Measurements from ENCODE around the gene BCAS4.

BCAS4 gene

GRCh38 chr20:50852085-50852484 lies 57.2 kb downstream of the BCAS4 start:
- no peak for DNase-seq

- DNase-seq = no peak
Measured at GRCh38 chr20:50854506-50855249, 59.8 kb downstream of the BCAS4 start.

- DNase-seq = no peak
Measured at GRCh38 chr20:50855498-50856474, 60.9 kb downstream of the BCAS4 start.

GRCh38 chr20:50856475-50857041 lies 61.7 kb downstream of the BCAS4 start:
- no peak for DNase-seq

GRCh38 chr20:50857348-50857747 lies 62.5 kb downstream of the BCAS4 start:
- no peak for DNase-seq

- no peak for DNase-seq
Measured at GRCh38 chr20:50858525-50858924, 63.7 kb downstream of the BCAS4 start.

GRCh38 chr20:50859161-50859560 lies 64.3 kb downstream of the BCAS4 start:
- no peak for DNase-seq

GRCh38 chr20:50861012-50861411 lies 66.2 kb downstream of the BCAS4 start:
- no peak for DNase-seq

GRCh38 chr20:50862546-50862945 lies 67.7 kb downstream of the BCAS4 start:
- no peak for DNase-seq

DNA sequence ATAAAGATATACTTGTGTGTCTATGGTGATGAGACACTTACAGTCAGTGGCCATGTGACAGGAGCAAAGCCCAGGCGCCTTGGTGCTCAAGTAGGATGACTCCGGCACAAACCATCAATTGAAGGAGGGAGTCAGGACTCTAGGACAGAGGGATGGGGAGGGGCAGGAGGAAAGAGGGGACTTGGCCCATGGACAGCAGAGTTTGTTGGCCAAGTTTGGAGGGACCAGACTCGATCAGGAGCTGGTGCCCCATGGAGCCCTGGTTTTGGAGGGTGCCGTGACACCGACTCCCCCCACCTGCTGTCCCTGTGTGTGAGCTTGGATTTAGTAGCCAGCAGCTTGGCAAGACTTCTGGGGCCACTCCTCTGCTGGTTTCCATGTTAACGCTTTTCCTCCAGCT lies 70.3 kb downstream of the BCAS4 start:
- no peak for DNase-seq

DNA sequence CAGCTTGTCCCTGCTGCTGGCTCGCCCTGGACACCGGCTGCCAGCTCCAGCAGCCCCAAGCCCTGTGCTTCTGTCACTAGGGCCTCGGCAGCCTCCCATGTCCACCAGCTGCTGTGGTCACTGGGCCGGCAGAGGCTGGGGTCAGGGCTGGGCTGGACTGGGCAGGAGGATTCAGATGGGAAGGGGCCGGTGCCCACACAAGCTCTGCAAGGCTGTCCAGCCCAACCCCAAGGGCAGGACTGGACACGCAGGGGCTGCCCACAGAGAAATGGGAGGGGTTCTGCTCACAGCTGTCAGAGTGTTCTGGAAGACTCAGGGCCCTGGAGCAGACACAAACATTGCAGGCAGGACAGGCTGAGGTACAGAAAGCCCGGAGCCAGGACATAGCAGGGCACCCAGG lies 70.7 kb downstream of the BCAS4 start:
- DNase-seq = no peak

DNA sequence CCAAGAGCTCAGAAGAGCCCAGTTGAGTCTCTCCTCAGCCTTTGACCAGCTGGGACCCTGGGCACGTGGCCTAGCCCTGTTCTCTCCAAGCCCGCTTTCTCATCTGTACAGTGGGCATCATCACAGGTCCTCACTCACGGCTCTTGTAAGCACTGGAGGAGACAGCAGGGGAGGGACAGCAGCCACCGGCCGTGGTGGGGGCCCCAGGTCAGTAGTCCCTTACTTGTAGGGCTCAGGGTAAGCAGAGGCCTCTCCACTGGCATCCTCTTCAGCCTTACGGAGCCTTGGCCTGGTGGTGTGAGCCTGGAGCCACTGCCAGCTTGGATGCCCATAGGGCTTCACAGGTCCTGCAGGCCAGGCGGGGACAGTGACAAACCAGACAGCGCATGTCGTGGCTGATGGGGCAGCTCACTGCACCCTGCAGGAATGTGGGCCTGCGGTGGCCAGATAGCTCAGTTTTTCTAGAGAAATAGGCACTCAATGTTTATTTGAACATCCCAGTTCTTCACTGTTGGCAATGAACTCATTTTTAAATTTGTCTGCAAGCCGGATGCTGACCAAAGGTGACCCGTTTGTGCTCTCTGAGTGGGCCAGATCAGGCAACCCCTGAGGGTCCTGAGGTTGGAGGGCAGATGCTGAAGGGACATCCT lies 71.3 kb downstream of the BCAS4 start:
- no peak for DNase-seq

DNA sequence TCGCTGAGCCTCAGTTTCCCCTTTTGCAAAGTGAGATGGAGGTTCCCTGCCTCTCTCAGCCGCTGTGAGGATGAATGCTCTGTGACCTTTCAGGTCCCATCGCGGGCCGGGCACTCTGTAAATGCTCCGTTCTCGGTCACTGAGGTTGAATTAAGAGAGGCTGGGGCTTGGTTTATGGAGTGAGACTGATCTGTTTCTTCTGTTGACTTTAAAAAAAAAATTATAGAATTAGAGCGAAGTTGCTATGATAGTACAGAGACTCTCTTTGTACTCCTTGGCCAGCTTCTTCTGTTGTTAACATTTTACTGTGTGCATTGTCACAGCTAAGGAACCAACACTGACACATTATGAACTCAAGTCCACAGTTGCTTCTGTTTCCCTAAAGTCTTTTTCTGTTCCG lies 72.0 kb downstream of the BCAS4 start:
- no peak for DNase-seq

DNA sequence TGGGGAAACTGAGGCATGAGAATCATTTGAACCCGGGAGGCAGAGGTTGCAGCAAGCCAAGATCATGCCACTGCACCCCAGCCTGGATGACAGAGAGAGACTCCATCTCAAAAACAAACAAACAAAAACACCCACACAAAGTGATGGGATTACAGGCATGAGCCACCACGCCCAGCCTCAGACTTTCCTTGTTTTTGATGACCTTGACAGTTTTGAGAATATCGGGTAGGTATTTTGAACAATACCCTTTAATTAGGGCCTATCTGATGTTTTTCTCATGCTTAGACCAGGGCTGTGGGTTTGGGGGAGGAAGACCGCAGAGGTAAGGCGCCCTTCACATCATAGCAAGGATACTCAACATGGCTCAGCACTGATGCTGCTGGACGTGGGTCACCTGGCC lies 72.9 kb downstream of the BCAS4 start:
- DNase-seq = no peak

GRCh38 chr20:50868509-50869495 lies 73.9 kb downstream of the BCAS4 start:
- no peak for DNase-seq

- DNase-seq = no peak
Measured at GRCh38 chr20:50870561-50871161, 75.8 kb downstream of the BCAS4 start.

- DNase-seq = no peak
Measured at GRCh38 chr20:50872560-50873425, 77.9 kb downstream of the BCAS4 start.

- no peak for DNase-seq
Measured at GRCh38 chr20:50873585-50873984, 78.7 kb downstream of the BCAS4 start.
